Astrocyte (in vitro differentiated cells and primary cell): ENCODE data around the gene MGMT.

ENCODE experiments used
- EZH2 ChIP-seq: IDR thresholded peaks from 2 replicates; pipeline ENCODE4 v1.6.1; 2012; ENCODE audit warnings: mild to moderate bottlenecking, low read length, inconsistent platforms; ENCODE audit not compliant: insufficient read depth
- TF ChIP-seq, protein P1 (sequence below): IDR thresholded peaks from 2 replicates; pipeline ENCODE4 v1.5.1; 2011; ENCODE audit warnings: low read depth, mild to moderate bottlenecking, inconsistent platforms, low read length, moderate library complexity; ENCODE audit not compliant: insufficient read depth

DNA sequence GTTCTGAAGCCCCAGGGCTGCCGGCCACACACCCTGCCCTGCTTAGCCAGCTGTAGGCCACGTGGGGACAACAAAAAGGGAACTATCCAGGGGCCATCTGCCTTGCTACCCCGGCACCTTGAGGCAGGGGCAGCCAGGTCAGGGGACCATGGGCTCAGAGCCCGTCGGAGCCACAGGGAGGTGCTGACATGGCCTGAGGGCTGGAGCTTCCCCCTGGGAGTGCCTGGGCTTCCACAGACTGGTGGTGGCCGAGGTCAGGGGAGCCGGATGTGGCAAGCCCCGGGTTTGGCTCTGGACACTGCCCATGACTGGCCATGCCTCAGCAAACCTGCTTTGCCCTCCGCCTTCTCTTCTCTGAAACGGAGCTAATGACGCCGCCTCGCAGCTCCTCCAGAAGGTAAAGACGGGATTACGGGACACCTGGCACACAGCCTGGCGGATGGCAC is 318.5 kb downstream of the MGMT start:
- TF ChIP-seq, protein P1, sequence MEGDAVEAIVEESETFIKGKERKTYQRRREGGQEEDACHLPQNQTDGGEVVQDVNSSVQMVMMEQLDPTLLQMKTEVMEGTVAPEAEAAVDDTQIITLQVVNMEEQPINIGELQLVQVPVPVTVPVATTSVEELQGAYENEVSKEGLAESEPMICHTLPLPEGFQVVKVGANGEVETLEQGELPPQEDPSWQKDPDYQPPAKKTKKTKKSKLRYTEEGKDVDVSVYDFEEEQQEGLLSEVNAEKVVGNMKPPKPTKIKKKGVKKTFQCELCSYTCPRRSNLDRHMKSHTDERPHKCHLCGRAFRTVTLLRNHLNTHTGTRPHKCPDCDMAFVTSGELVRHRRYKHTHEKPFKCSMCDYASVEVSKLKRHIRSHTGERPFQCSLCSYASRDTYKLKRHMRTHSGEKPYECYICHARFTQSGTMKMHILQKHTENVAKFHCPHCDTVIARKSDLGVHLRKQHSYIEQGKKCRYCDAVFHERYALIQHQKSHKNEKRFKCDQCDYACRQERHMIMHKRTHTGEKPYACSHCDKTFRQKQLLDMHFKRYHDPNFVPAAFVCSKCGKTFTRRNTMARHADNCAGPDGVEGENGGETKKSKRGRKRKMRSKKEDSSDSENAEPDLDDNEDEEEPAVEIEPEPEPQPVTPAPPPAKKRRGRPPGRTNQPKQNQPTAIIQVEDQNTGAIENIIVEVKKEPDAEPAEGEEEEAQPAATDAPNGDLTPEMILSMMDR = no peak
- no peak for TF ChIP-seq EZH2
